NB4 (cell line): ENCODE data around the gene MROH2A.

Experiments
- CTCF ChIP-seq: IDR thresholded peaks from one replicate; pipeline ENCODE4 v1.5.1; 2012; ENCODE audit warnings: low read depth, low read length
- POLR2A ChIP-seq: IDR thresholded peaks from 2 replicates; pipeline ENCODE4 v1.6.1; 2011; ENCODE audit warnings: mild to moderate bottlenecking; ENCODE audit not compliant: insufficient read length; ENCODE audit errors: extremely low read depth

GRCh38 chr2:233766416-233766815, 11.7 kb upstream of the MROH2A start:
- TF ChIP-seq CTCF (no peak), POLR2A (no peak)
